Lower leg skin (tissue), 3 donors: Measurements from ENCODE around the gene TTI1.

ENCODE experiments used
- CTCF ChIP-seq, 3 donors: fragments of 450-650 bp; IDR thresholded peaks; one replicate each; pipeline ENCODE4 v1.5.1; 2016; ENCODE audit warnings: antibody characterized with exemption in 3 of 3, mild to moderate bottlenecking in 3 of 3, moderate library complexity in 2 of 3
- POLR2A ChIP-seq, 2 donors: fragments of 450-650 bp; IDR thresholded peaks; one replicate each; pipeline ENCODE4 v1.6.1; 2016 to 2017; ENCODE audit warnings: antibody characterized with exemption in 2 of 2, mild to moderate bottlenecking in 1 of 2, moderate library complexity in 1 of 2

GRCh38 chr20:38034108-38034649, 923 bp upstream of the TTI1 start:
- TF ChIP-seq CTCF (IDR thresholded peaks at IDR 0.05) (no peak), POLR2A (IDR thresholded peaks at IDR 0.05) (no peak)
